ENCODE measurements around the gene SLC45A3.

The SLC45A3 gene

GRCh38 chr1:205688171-205689080 lies 8.1 kb upstream of the SLC45A3 start:
- H3K27ac Mint-ChIP-seq, result no peak overlapping the region
- no peak overlapping the region for H3K4me3 Mint-ChIP-seq
- DNase-seq (ENCODE audit: low spot score), result no peak
- H3K27me3 Mint-ChIP-seq (ENCODE audit: low read depth), result peaks cover 10% of the 10 kb centered on the region
- H3K36me3 Mint-ChIP-seq (ENCODE audit: low read depth), result no peaks in the 10 kb centered on the region
- H3K9me3 Mint-ChIP-seq, result no peaks in the 10 kb centered on the region
- H3K4me1 Mint-ChIP-seq (ENCODE audit: low read depth), result peaks cover 10% of the 10 kb centered on the region

GRCh38 chr1:205687242-205687641 lies 6.9 kb upstream of the SLC45A3 start:
- peaks cover 10% of the 10 kb centered on the region for H3K27me3 Mint-ChIP-seq (ENCODE audit: low read depth)
- no peaks in the 10 kb centered on the region for H3K4me1 Mint-ChIP-seq (ENCODE audit: low read depth)
- H3K9me3 Mint-ChIP-seq, result no peaks in the 10 kb centered on the region
- no peak for DNase-seq (ENCODE audit: low spot score)
- no peak overlapping the region for H3K4me3 Mint-ChIP-seq
- H3K36me3 Mint-ChIP-seq (ENCODE audit: low read depth), result no peaks in the 10 kb centered on the region
- no peak overlapping the region for H3K27ac Mint-ChIP-seq

GRCh38 chr1:205681364-205681763 lies 1.1 kb upstream of the SLC45A3 start:
- no peak for DNase-seq (ENCODE audit: low spot score)
- Mint-ChIP-seq H3K9me3 (no peaks in the 10 kb centered on the region), H3K27me3 (ENCODE audit: low read depth) (peaks cover 16% of the 10 kb centered on the region), H3K27ac (no peak overlapping the region), H3K4me1 (ENCODE audit: low read depth) (peaks cover 3% of the 10 kb centered on the region), H3K36me3 (ENCODE audit: low read depth) (no peaks in the 10 kb centered on the region), H3K4me3 (peak overlapping the region; percentile 71)

GRCh38 chr1:205678286-205679111 lies 1.8 kb downstream of the SLC45A3 start:
- no peak for DNase-seq (ENCODE audit: low spot score)
- Mint-ChIP-seq H3K36me3 (ENCODE audit: low read depth) (no peaks in the 10 kb centered on the region), H3K9me3 (no peaks in the 10 kb centered on the region), H3K27ac (no peak overlapping the region), H3K4me3 (peak overlapping the region; percentile 79), H3K4me1 (ENCODE audit: low read depth) (peaks cover 3% of the 10 kb centered on the region), H3K27me3 (ENCODE audit: low read depth) (peaks cover 20% of the 10 kb centered on the region)

- peaks cover 3% of the 10 kb centered on the region for H3K4me1 Mint-ChIP-seq (ENCODE audit: low read depth)
- no peaks in the 10 kb centered on the region for H3K9me3 Mint-ChIP-seq
- no peak overlapping the region for H3K4me3 Mint-ChIP-seq
- no peak for DNase-seq (ENCODE audit: low spot score)
- no peak overlapping the region for H3K27ac Mint-ChIP-seq
- peaks cover 20% of the 10 kb centered on the region for H3K27me3 Mint-ChIP-seq (ENCODE audit: low read depth)
- no peaks in the 10 kb centered on the region for H3K36me3 Mint-ChIP-seq (ENCODE audit: low read depth)
These were observed 3.1 kb downstream of the SLC45A3 start for GRCh38 chr1:205677167-205677566.

GRCh38 chr1:205676597-205676996 lies 3.7 kb downstream of the SLC45A3 start:
- Mint-ChIP-seq H3K27ac (no peak overlapping the region), H3K36me3 (ENCODE audit: low read depth) (no peaks in the 10 kb centered on the region), H3K27me3 (ENCODE audit: low read depth) (peaks cover 16% of the 10 kb centered on the region), H3K4me1 (ENCODE audit: low read depth) (peaks cover 3% of the 10 kb centered on the region), H3K9me3 (no peaks in the 10 kb centered on the region), H3K4me3 (no peak overlapping the region)
- no peak for DNase-seq (ENCODE audit: low spot score)

GRCh38 chr1:205676002-205676401 lies 4.3 kb downstream of the SLC45A3 start:
- Mint-ChIP-seq H3K4me3 (no peak overlapping the region), H3K9me3 (no peaks in the 10 kb centered on the region), H3K27me3 (ENCODE audit: low read depth) (peaks cover 10% of the 10 kb centered on the region), H3K4me1 (ENCODE audit: low read depth) (peaks cover 3% of the 10 kb centered on the region), H3K36me3 (ENCODE audit: low read depth) (no peaks in the 10 kb centered on the region), H3K27ac (no peak overlapping the region)
- DNase-seq (ENCODE audit: low spot score), result no peak

GRCh38 chr1:205675247-205675646 lies 5.1 kb downstream of the SLC45A3 start:
- Mint-ChIP-seq H3K36me3 (ENCODE audit: low read depth) (no peaks in the 10 kb centered on the region), H3K27ac (no peak overlapping the region), H3K4me1 (ENCODE audit: low read depth) (peaks cover 3% of the 10 kb centered on the region), H3K27me3 (ENCODE audit: low read depth) (peaks cover 5% of the 10 kb centered on the region), H3K4me3 (no peak overlapping the region), H3K9me3 (no peaks in the 10 kb centered on the region)
- no peak for DNase-seq (ENCODE audit: low spot score)

GRCh38 chr1:205672970-205673369 lies 7.3 kb downstream of the SLC45A3 start:
- peaks cover 1% of the 10 kb centered on the region for H3K4me1 Mint-ChIP-seq (ENCODE audit: low read depth)
- DNase-seq (ENCODE audit: low spot score), result no peak
- no peaks in the 10 kb centered on the region for H3K9me3 Mint-ChIP-seq
- peaks cover 5% of the 10 kb centered on the region for H3K27me3 Mint-ChIP-seq (ENCODE audit: low read depth)
- no peaks in the 10 kb centered on the region for H3K36me3 Mint-ChIP-seq (ENCODE audit: low read depth)
- H3K27ac Mint-ChIP-seq, result no peak overlapping the region
- no peak overlapping the region for H3K4me3 Mint-ChIP-seq

GRCh38 chr1:205672395-205672889 lies 7.9 kb downstream of the SLC45A3 start:
- Mint-ChIP-seq H3K27me3 (ENCODE audit: low read depth) (peaks cover 5% of the 10 kb centered on the region), H3K27ac (no peak overlapping the region), H3K36me3 (ENCODE audit: low read depth) (no peaks in the 10 kb centered on the region), H3K4me3 (no peak overlapping the region), H3K9me3 (no peaks in the 10 kb centered on the region), H3K4me1 (ENCODE audit: low read depth) (peaks cover under 1% of the 10 kb centered on the region)
- DNase-seq (ENCODE audit: low spot score), result no peak

GRCh38 chr1:205670611-205671430 lies 9.5 kb downstream of the SLC45A3 start:
- Mint-ChIP-seq H3K4me1 (ENCODE audit: low read depth) (no peaks in the 10 kb centered on the region), H3K4me3 (no peak overlapping the region), H3K36me3 (ENCODE audit: low read depth) (no peaks in the 10 kb centered on the region), H3K9me3 (no peaks in the 10 kb centered on the region), H3K27me3 (ENCODE audit: low read depth) (peaks cover 5% of the 10 kb centered on the region), H3K27ac (no peak overlapping the region)
- DNase-seq (ENCODE audit: low spot score), result no peak

GRCh38 chr1:205670150-205670446 lies 10.2 kb downstream of the SLC45A3 start:
- Mint-ChIP-seq H3K4me3 (no peak overlapping the region), H3K4me1 (ENCODE audit: low read depth) (peaks cover 3% of the 10 kb centered on the region), H3K9me3 (no peaks in the 10 kb centered on the region), H3K27ac (no peak overlapping the region), H3K36me3 (ENCODE audit: low read depth) (no peaks in the 10 kb centered on the region), H3K27me3 (ENCODE audit: low read depth) (no peaks in the 10 kb centered on the region)
- no peak for DNase-seq (ENCODE audit: low spot score)

- Mint-ChIP-seq H3K4me1 (ENCODE audit: low read depth) (peaks cover 4% of the 10 kb centered on the region), H3K27me3 (ENCODE audit: low read depth) (no peaks in the 10 kb centered on the region), H3K36me3 (ENCODE audit: low read depth) (no peaks in the 10 kb centered on the region), H3K4me3 (no peak overlapping the region), H3K9me3 (no peaks in the 10 kb centered on the region), H3K27ac (no peak overlapping the region)
- DNase-seq (ENCODE audit: low spot score), result no peak
These were observed 10.8 kb downstream of the SLC45A3 start for GRCh38 chr1:205669341-205670149.
